Heart left ventricle (tissue), 13 donors: ENCODE results near the gene NLGN3.

Source experiments
- POLR2A ChIP-seq, 2 donors: fragments of 450-650 bp; IDR thresholded peaks; one replicate each; pipeline ENCODE4 v1.6.1; 2017; ENCODE audit warnings: antibody characterized with exemption in 2 of 2, mild to moderate bottlenecking in 2 of 2, moderate library complexity in 2 of 2
- TF ChIP-seq, protein P1 (sequence below), 12 donors: fragments of 200-600 bp; sonication (generic) in 4 of 12; IDR thresholded peaks; one replicate each; pipeline versions ENCODE4 v1.5.0 to v1.8.0; 2018 to 2022; ENCODE audit warnings: antibody characterized with exemption in 12 of 12, mild to moderate bottlenecking in 5 of 12
- donor health status: ischemic (EF 13 %, LVEDD 7.1; RV severe dilation, severe dysfunction).
- donor health status: DM: no; HTN: yes; CAD: no.
- donor health status: DM: no; HTN: no; CAD: no.
- donor health status: ischemic (EF 25% LVEDD 6.9; RV normal size, moderate dysfunction).
- donor health status: ischemic (EF 25% LVEDD 5.7; RV mildly dilated, moderate dysfunction).
- donor health status: ischemic (EF 35%, LVEDD 5.7; RV mildly dilated, moderate dysfunction).
- donor health status: nonischemic (EF 11% LVEDD 7.7; RV severe dilation, severe dysfunction).
- donor health status: DM: yes; HTN: yes; CAD: no.
- donor health status: PGD.
- donor health status: ischemic (EF 29% LVEDD 5.4; RV normal size, mild dysfunction).
- donor health status: nonischemic (EF 23%, LVEDD 6.1; RV moderate dilation, normal function).

DNA sequence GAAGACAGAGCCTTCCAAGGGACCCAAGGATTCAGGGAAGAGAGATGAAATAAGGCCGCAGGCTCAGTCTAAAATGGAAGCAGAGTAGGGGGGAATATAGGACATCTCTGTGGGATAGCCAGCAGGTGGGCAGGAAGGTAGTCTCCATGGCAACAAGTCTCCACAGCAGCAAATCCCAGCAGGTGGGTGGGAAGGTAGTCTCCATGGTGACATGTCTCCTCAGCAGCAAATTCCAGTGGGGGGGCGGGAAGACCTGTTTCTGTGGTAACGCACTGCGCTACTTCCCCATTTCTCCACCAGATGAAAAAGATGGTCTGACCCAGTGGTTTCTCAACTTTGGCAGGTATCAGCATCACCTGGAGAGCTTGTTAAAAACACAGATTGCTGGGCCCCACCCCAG lies 18.3 kb downstream of the NLGN3 start:
- no peak for TF ChIP-seq POLR2A (IDR thresholded peaks at IDR 0.05)
- TF ChIP-seq, protein P1, sequence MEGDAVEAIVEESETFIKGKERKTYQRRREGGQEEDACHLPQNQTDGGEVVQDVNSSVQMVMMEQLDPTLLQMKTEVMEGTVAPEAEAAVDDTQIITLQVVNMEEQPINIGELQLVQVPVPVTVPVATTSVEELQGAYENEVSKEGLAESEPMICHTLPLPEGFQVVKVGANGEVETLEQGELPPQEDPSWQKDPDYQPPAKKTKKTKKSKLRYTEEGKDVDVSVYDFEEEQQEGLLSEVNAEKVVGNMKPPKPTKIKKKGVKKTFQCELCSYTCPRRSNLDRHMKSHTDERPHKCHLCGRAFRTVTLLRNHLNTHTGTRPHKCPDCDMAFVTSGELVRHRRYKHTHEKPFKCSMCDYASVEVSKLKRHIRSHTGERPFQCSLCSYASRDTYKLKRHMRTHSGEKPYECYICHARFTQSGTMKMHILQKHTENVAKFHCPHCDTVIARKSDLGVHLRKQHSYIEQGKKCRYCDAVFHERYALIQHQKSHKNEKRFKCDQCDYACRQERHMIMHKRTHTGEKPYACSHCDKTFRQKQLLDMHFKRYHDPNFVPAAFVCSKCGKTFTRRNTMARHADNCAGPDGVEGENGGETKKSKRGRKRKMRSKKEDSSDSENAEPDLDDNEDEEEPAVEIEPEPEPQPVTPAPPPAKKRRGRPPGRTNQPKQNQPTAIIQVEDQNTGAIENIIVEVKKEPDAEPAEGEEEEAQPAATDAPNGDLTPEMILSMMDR (IDR thresholded peaks at IDR 0.05): no peak
